ENCODE results near the gene FAF1.

GRCh38 chr1:50974618-50974935 is 14.5 kb upstream of the FAF1 start:
- TF ChIP-seq CTCF (conservative IDR thresholded peaks at IDR 0.05; ENCODE audit: low read depth, low read length) (no peak), EZH2 (IDR thresholded peaks at IDR 0.05; ENCODE audit: borderline replicate concordance, low read depth, low read length, poor library complexity, severe bottlenecking) (no peak)
